ENCODE data around the gene SPACA6.
"Not testable (repeated sequence)": the region's sequence is repeated elsewhere in the genome, so short reads cannot be mapped to it uniquely, and the experiment has no call there.

SPACA6 gene

GRCh38 chr19:51737924-51738323 lies 44.8 kb downstream of the SPACA6 start:
- no peak for DNase-seq (ENCODE audit: low spot score)

GRCh38 chr19:51738523-51738922 lies 45.4 kb downstream of the SPACA6 start:
- not testable (repeated sequence) for DNase-seq (ENCODE audit: low spot score)

GRCh38 chr19:51739466-51740213 lies 46.5 kb downstream of the SPACA6 start:
- no peak for DNase-seq (ENCODE audit: low spot score)

- no peak for DNase-seq (ENCODE audit: low spot score)
These were observed 47.2 kb downstream of the SPACA6 start for GRCh38 chr19:51740356-51740755.

- DNase-seq (ENCODE audit: low spot score): peak; percentile 59
These were observed 49.7 kb downstream of the SPACA6 start for GRCh38 chr19:51742789-51743188.

- DNase-seq (ENCODE audit: low spot score): no peak
These were observed 50.3 kb downstream of the SPACA6 start for GRCh38 chr19:51743405-51743804.

GRCh38 chr19:51746731-51747130 lies 53.6 kb downstream of the SPACA6 start:
- DNase-seq (ENCODE audit: low spot score): no peak

- peak; percentile 78 for DNase-seq (ENCODE audit: low spot score)
These were observed 56.8 kb downstream of the SPACA6 start for GRCh38 chr19:51749979-51750378.

GRCh38 chr19:51750400-51751094 lies 57.4 kb downstream of the SPACA6 start:
- peak; percentile 38 for DNase-seq (ENCODE audit: low spot score)

GRCh38 chr19:51751655-51752054 lies 58.5 kb downstream of the SPACA6 start, which contains the start of gene FPR1:
Gene FPR1 (minus strand): TSS chr19:51751878. CDS start chr19:51746994, 4,884 bp downstream.
- no peak for DNase-seq (ENCODE audit: low spot score)

- DNase-seq (ENCODE audit: low spot score): no peak
These were observed 61.0 kb downstream of the SPACA6 start for GRCh38 chr19:51754109-51754508.

- no peak for DNase-seq (ENCODE audit: low spot score)
These were observed 61.6 kb downstream of the SPACA6 start for GRCh38 chr19:51754770-51755169.
